Osteoblast (primary cell): ENCODE measurements around the gene RBFOX2. TPM values are rescaled to one million over a fixed set of nuclear protein-coding genes. Genes with fewer than 3 reads are reported as not detected.
A peak's percentile ranks its signal among the peaks of the same experiment; 100 is the strongest.

ENCODE experiments used
- DNase-seq: peaks from one replicate; pipeline ENCODE4 v3.0.0; 2011; ENCODE audit warnings: low spot score, mixed read lengths; ENCODE audit not compliant: insufficient read length; ENCODE audit errors: missing footprints
- H2AFZ ChIP-seq: 2 replicates; pipeline ENCODE4 v1.6.0; 2011; ENCODE audit warnings: mild to moderate bottlenecking, low read length
- H3K27ac ChIP-seq: 2 replicates; pipeline ENCODE4 v1.5.1; 2011; ENCODE audit warnings: mild to moderate bottlenecking, low read depth, low read length, moderate library complexity
- H3K27me3 ChIP-seq: 2 replicates; pipeline ENCODE4 v1.6.0; 2012; ENCODE audit warnings: mild to moderate bottlenecking, control low read depth, inconsistent platforms, low read length, moderate library complexity; ENCODE audit not compliant: insufficient read depth
- H3K36me3 ChIP-seq: 2 replicates; pipeline ENCODE4 v1.5.1; 2011; ENCODE audit warnings: mild to moderate bottlenecking, low read length, control low read depth, moderate library complexity; ENCODE audit not compliant: insufficient read depth
- H3K4me1 ChIP-seq: 2 replicates; pipeline ENCODE4 v1.5.1; 2011; ENCODE audit warnings: mild to moderate bottlenecking, low read length, control low read depth, moderate library complexity; ENCODE audit not compliant: insufficient read depth
- H3K4me2 ChIP-seq: 2 replicates; pipeline ENCODE4 v1.6.0; 2011; ENCODE audit warnings: mild to moderate bottlenecking, low read length; ENCODE audit not compliant: insufficient read depth
- H3K4me3 ChIP-seq: fragments of 200-600 bp; sonication (generic); 3 replicates; pipeline ENCODE4 v1.5.1; 2012; ENCODE audit warnings: mild to moderate bottlenecking, low read length, inconsistent platforms; ENCODE audit not compliant: insufficient read depth
- H3K79me2 ChIP-seq: 2 replicates; pipeline ENCODE4 v1.6.0; 2012; ENCODE audit warnings: mild to moderate bottlenecking, low read length, control low read depth, inconsistent platforms; ENCODE audit not compliant: insufficient read depth
- H3K9me3 ChIP-seq: 2 replicates; pipeline ENCODE4 v1.5.1; 2011; ENCODE audit warnings: low read depth, low read length, control low read depth
- H4K20me1 ChIP-seq: 2 replicates; pipeline ENCODE4 v1.6.0; 2012; ENCODE audit warnings: mild to moderate bottlenecking, low read length, control low read depth; ENCODE audit not compliant: insufficient read depth
- total RNA-seq: library from RNA; depleted of rRNA; stranded (reverse); fragments of >200 nt; gene quantifications from 2 replicates; pipeline ENCODE4 v1.2.3, GENCODE V29; 2012
- TF ChIP-seq, protein P1 (sequence below): IDR thresholded peaks from 2 replicates; pipeline ENCODE4 v1.5.1; 2011; ENCODE audit warnings: mild to moderate bottlenecking, low read depth, low read length, moderate library complexity; ENCODE audit errors: extremely low read depth

RBFOX2 gene
- total RNA-seq, 1 donor: 171 TPM

DNA sequence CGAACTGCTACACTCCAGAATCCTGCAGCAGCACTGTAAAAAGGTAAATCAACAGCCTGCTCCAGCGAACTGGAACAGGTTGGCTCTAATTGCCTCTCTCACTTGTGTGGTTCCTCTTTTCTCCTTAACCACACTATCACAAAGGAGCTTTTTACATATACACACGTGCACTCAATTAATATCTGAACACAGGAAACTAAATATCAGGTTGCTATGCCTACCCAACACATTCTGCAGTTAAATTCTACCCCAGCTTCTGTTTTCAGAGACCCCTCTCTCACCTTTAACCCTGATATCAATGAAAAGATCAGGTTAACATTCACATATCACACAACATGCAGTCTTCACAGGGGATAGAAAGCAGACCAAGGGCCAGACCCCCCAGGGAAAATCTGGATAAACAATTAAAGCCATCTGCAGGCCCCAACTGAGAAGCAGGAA lies 11.0 kb downstream of the RBFOX2 start:
- Histone ChIP-seq H3K4me1 (peaks cover 33% of the 10 kb centered on the region), H3K27ac (no peak overlapping the region)

DNA sequence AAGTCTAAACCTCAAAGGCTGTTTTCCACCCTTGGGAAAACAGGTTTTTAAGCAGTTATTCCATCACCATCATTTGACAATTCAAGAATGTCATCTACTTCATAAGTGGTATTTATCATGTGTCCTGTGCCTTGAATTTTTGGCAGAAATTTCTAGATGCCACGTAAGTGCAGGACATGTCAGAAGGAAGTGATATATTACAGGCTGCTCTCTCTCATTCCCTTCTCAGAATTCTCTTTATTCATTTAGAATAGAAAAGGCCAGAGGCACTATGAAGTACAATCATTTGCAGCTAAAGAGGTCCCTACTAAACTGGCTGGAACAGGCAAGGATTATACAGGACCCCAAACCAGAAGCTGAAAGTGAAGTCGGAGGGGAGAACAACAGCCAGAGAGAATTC lies 11.9 kb downstream of the RBFOX2 start:
- TF ChIP-seq, protein P1, sequence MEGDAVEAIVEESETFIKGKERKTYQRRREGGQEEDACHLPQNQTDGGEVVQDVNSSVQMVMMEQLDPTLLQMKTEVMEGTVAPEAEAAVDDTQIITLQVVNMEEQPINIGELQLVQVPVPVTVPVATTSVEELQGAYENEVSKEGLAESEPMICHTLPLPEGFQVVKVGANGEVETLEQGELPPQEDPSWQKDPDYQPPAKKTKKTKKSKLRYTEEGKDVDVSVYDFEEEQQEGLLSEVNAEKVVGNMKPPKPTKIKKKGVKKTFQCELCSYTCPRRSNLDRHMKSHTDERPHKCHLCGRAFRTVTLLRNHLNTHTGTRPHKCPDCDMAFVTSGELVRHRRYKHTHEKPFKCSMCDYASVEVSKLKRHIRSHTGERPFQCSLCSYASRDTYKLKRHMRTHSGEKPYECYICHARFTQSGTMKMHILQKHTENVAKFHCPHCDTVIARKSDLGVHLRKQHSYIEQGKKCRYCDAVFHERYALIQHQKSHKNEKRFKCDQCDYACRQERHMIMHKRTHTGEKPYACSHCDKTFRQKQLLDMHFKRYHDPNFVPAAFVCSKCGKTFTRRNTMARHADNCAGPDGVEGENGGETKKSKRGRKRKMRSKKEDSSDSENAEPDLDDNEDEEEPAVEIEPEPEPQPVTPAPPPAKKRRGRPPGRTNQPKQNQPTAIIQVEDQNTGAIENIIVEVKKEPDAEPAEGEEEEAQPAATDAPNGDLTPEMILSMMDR: no peak
- Histone ChIP-seq H3K27me3 (no peaks in the 10 kb centered on the region), H4K20me1 (peaks cover 39% of the 10 kb centered on the region), H3K4me3 (no peak overlapping the region), H3K79me2 (peaks cover 88% of the 10 kb centered on the region), H3K4me2 (peak overlapping the region; percentile 20), H3K4me1 (peaks cover 25% of the 10 kb centered on the region), H3K36me3 (no peaks in the 10 kb centered on the region), H2AFZ (no peak overlapping the region), H3K9me3 (no peaks in the 10 kb centered on the region), H3K27ac (peak overlapping the region; percentile 29)
- DNase-seq: no peak

More for the DNA sequence above, 11.0 kb downstream of the RBFOX2 start:
- peaks cover 40% of the 10 kb centered on the region for H4K20me1 ChIP-seq
- TF ChIP-seq, protein P1: no peak
- peaks cover 86% of the 10 kb centered on the region for H3K79me2 ChIP-seq
- no peak for DNase-seq
- H3K4me2 ChIP-seq: no peak overlapping the region
- H3K36me3 ChIP-seq: no peaks in the 10 kb centered on the region
- H3K4me3 ChIP-seq: no peak overlapping the region
- no peak overlapping the region for H2AFZ ChIP-seq
- no peaks in the 10 kb centered on the region for H3K27me3 ChIP-seq
- no peaks in the 10 kb centered on the region for H3K9me3 ChIP-seq

DNA sequence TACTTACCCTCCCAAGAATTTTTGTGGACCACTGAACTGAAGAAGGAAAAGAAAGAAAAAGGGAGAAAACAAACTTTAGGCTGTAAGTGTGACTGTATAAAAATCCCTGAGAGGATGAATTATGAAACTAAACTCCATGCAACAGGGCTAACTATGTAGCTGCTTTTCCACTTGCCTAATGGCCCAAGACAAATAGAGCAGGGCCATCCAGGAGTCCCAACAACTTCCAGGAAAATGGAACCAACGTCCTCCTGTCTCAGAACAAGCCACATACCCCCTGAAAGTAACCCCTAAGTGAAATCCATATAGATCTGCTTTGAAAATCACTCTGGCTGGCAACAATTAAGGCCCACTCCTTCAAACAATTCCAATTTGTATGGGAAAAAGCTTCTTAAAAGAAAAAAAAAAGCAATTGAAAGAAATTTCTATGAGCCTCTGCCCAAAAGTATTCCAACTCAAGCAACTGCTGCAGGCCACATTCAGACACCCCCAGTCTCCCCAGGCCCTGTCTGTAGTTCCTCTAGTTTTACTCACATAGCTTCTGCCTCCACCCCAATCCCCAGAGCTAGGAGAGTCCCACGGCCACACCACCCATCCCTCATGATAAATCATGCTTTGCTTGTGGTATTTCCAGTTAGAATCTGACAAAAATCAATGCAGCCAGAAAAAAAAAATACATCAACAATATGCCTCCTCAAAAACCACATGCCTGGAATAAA lies 12.7 kb downstream of the RBFOX2 start:
- no peaks in the 10 kb centered on the region for H3K9me3 ChIP-seq
- H3K27me3 ChIP-seq: no peaks in the 10 kb centered on the region
- no peaks in the 10 kb centered on the region for H3K36me3 ChIP-seq
- TF ChIP-seq, protein P1: no peak
- peaks cover 86% of the 10 kb centered on the region for H3K79me2 ChIP-seq
- no peak for DNase-seq
- no peak overlapping the region for H2AFZ ChIP-seq
- no peak overlapping the region for H3K4me3 ChIP-seq
- H3K4me2 ChIP-seq: peak overlapping the region; percentile 2
- peaks cover 40% of the 10 kb centered on the region for H4K20me1 ChIP-seq
- peak overlapping the region; percentile 29 for H3K27ac ChIP-seq
- peaks cover 26% of the 10 kb centered on the region for H3K4me1 ChIP-seq

DNA sequence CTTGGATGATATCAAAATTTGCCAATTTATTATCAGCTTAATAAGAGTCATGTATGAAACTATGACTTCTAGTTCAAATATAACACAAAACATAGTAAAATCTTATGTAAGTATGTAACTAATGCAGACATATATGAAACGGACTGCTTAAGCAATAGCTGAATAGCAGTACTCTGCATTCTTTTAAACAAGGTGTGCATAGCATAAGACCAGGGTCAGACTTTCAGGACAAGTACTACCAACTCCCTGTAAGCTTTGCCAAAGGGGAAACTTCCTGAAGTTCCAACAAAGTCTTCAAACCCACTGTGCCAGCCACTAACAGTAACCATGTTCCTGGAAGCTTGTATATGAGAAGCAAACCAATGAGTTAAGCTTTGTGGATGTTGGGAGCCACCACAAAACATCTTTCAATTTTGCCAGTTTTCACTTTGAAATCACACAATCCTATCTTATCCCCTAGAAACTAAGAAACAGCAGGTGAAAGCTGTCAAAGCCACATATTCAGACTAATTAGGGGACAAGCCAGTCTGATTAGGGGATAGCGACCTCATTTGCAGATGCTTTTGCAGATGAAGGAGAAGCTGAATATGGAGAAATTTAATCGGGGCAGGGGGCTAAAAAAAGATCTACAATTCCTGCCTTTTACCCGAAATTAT lies 13.3 kb downstream of the RBFOX2 start:
- TF ChIP-seq, protein P1: no peak
- H2AFZ ChIP-seq: no peak overlapping the region
- peak overlapping the region; percentile 2 for H3K4me2 ChIP-seq
- peak overlapping the region; percentile 29 for H3K27ac ChIP-seq
- H3K79me2 ChIP-seq: peaks cover 88% of the 10 kb centered on the region
- H3K27me3 ChIP-seq: no peaks in the 10 kb centered on the region
- peaks cover 46% of the 10 kb centered on the region for H4K20me1 ChIP-seq
- DNase-seq: no peak
- no peaks in the 10 kb centered on the region for H3K9me3 ChIP-seq
- peaks cover 33% of the 10 kb centered on the region for H3K4me1 ChIP-seq
- H3K4me3 ChIP-seq: no peak overlapping the region
- H3K36me3 ChIP-seq: no peaks in the 10 kb centered on the region
